ENCODE results near the gene LRMDA. TPM values are rescaled to one million over a fixed set of nuclear protein-coding genes. Genes with fewer than 3 reads are reported as not detected.
"Not testable (repeated sequence)": the region's sequence is repeated elsewhere in the genome, so short reads cannot be mapped to it uniquely, and the experiment has no call there.

Gene LRMDA
- polyA plus RNA-seq, 1 donor (not counting 4 experiments of a cell fraction or from before 2014, with no cell fraction given), result not detected

DNA sequence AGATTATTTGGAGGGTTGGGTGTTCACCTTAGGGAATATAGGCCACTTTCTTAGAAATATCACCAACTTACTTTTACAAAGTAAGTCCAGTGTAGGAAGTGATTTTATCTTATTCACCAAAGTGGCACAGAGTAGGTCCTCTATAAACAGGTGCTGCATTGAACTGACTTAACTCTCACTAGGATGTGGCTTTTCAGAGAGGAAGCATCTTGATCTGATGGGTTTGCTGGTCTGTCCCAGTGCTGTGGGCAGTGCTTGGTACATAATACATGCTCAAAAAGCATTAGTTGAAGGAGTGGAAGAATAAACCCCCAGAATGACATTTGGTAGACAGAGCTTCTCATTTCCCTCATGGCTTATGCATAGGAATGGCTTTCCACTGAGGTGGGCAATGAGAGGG lies 334.7 kb downstream of the LRMDA start:
- Histone ChIP-seq H4K20me1 (ENCODE audit: control insufficient read depth, extremely low read depth, insufficient read depth, low read length) (no peaks in the 10 kb centered on the region), H3K79me2 (ENCODE audit: control insufficient read depth, insufficient read depth, low read length) (no peaks in the 10 kb centered on the region), H3K9me1 (ENCODE audit: control insufficient read depth, extremely low read depth, insufficient read depth, low read length) (no peaks in the 10 kb centered on the region), H3K4me2 (ENCODE audit: control insufficient read depth, extremely low read depth, insufficient read depth, low read depth, low read length) (no peak overlapping the region), H3K9ac (ENCODE audit: control insufficient read depth, extremely low read depth, insufficient read depth, low read length) (no peak overlapping the region), H3K9me3 (ENCODE audit: control insufficient read depth, low read depth, low read length) (no peaks in the 10 kb centered on the region), H2AFZ (ENCODE audit: control insufficient read depth, low read length) (no peak overlapping the region), H3K4me1 (ENCODE audit: control insufficient read depth, extremely low read depth, insufficient read depth, low read length) (no peaks in the 10 kb centered on the region), H3K27ac (ENCODE audit: control insufficient read depth, insufficient read depth, low read length) (no peak overlapping the region), H3K4me3 (ENCODE audit: control insufficient read depth in 2 of 3, extremely low read depth in 1 of 3, insufficient read depth in 2 of 3, low read depth in 1 of 3, low read length in 3 of 3) (no peak overlapping the region), H3K36me3 (ENCODE audit: control insufficient read depth in 2 of 2, extremely low read depth in 1 of 2, insufficient read depth in 2 of 2, low read length in 2 of 2) (no peaks in the 10 kb centered on the region), H3K27me3 (ENCODE audit: control insufficient read depth, extremely low read depth, insufficient read depth, low read length) (no peaks in the 10 kb centered on the region)
- FAIRE-seq, result no peak
- no peak for DNase-seq (ENCODE audit: low read depth, low spot score)
- dilution Hi-C loops (cut with MboI; ENCODE audit: extremely low pct_ligation_motif_present, low sequenced_read_pairs), result no loop called here
- TF ChIP-seq, protein P1, sequence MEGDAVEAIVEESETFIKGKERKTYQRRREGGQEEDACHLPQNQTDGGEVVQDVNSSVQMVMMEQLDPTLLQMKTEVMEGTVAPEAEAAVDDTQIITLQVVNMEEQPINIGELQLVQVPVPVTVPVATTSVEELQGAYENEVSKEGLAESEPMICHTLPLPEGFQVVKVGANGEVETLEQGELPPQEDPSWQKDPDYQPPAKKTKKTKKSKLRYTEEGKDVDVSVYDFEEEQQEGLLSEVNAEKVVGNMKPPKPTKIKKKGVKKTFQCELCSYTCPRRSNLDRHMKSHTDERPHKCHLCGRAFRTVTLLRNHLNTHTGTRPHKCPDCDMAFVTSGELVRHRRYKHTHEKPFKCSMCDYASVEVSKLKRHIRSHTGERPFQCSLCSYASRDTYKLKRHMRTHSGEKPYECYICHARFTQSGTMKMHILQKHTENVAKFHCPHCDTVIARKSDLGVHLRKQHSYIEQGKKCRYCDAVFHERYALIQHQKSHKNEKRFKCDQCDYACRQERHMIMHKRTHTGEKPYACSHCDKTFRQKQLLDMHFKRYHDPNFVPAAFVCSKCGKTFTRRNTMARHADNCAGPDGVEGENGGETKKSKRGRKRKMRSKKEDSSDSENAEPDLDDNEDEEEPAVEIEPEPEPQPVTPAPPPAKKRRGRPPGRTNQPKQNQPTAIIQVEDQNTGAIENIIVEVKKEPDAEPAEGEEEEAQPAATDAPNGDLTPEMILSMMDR (optimal IDR thresholded peaks at IDR 0.05 in 1 of 3, IDR thresholded peaks at IDR 0.05 in 1 of 3, conservative IDR thresholded peaks at IDR 0.05 in 1 of 3; ENCODE audit: extremely low read depth in 1 of 3, insufficient read depth in 2 of 3, low read length in 3 of 3), result no peak
- TF ChIP-seq EZH2 (IDR thresholded peaks at IDR 0.05; ENCODE audit: low read length), result no peak

DNA sequence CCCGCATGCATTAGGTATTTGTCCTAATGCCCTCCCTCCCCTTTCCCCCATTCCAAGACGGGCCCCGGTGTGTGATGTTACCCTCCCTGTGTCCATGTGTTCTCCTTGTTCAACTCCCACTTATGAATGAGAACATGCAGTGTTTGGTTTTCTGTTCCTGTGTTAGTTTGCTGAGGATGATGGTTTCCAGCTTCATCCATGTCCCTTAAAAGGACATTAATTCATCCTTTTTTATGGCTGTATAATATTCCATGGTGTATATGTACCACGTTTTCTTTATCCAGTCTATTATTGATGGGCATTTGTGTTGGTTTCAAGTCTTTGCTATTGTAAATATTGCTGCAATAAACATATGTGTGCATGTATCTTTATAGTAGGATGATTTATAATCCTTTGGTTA lies 335.3 kb downstream of the LRMDA start:
- H2AFZ ChIP-seq (ENCODE audit: control insufficient read depth, low read length); H3K9ac ChIP-seq (ENCODE audit: control insufficient read depth, extremely low read depth, insufficient read depth, low read length); H3K4me2 ChIP-seq (ENCODE audit: control insufficient read depth, extremely low read depth, insufficient read depth, low read depth, low read length); H3K27ac ChIP-seq (ENCODE audit: control insufficient read depth, insufficient read depth, low read length); H3K4me3 ChIP-seq (ENCODE audit: control insufficient read depth in 2 of 3, extremely low read depth in 1 of 3, insufficient read depth in 2 of 3, low read depth in 1 of 3, low read length in 3 of 3); dilution Hi-C loops (cut with MboI; ENCODE audit: extremely low pct_ligation_motif_present, low sequenced_read_pairs); FAIRE-seq; H3K79me2 ChIP-seq (ENCODE audit: control insufficient read depth, insufficient read depth, low read length); H3K27me3 ChIP-seq (ENCODE audit: control insufficient read depth, extremely low read depth, insufficient read depth, low read length); H3K36me3 ChIP-seq (ENCODE audit: control insufficient read depth in 2 of 2, extremely low read depth in 1 of 2, insufficient read depth in 2 of 2, low read length in 2 of 2); H3K9me1 ChIP-seq (ENCODE audit: control insufficient read depth, extremely low read depth, insufficient read depth, low read length); H4K20me1 ChIP-seq (ENCODE audit: control insufficient read depth, extremely low read depth, insufficient read depth, low read length); DNase-seq (ENCODE audit: low read depth, low spot score); H3K9me3 ChIP-seq (ENCODE audit: control insufficient read depth, low read depth, low read length); H3K4me1 ChIP-seq (ENCODE audit: control insufficient read depth, extremely low read depth, insufficient read depth, low read length): not testable (repeated sequence)

DNA sequence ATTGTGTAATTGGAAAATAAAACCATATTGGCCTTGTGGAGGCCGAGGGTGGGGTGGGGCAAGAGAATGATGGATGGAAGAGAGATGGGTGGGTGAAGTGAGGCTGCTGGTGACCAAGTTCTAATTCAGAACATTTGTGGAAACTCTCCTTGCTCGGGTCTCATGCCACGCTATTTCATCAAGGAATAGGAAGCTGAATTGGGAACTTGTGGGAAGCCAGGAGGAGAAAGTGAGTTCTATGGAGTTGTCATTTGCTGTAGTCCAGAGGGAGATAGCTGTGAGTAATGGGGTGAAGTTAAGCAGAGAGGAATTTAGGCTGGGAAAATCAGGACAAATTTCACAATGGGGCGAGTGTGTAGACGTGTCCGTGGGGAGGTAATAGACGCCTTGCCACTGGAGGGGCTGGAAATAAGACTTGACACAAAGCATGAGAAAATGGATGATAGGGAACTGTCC lies 339.2 kb downstream of the LRMDA start:
- DNase-seq (ENCODE audit: low read depth, low spot score), result no peak
- dilution Hi-C loops (cut with MboI; ENCODE audit: extremely low pct_ligation_motif_present, low sequenced_read_pairs), result no loop called here
- H3K9ac ChIP-seq (ENCODE audit: control insufficient read depth, extremely low read depth, insufficient read depth, low read length), result no peak overlapping the region

More for the DNA sequence above, 339.2 kb downstream of the LRMDA start:
- Histone ChIP-seq H3K36me3 (ENCODE audit: control insufficient read depth in 2 of 2, extremely low read depth in 1 of 2, insufficient read depth in 2 of 2, low read length in 2 of 2) (no peaks in the 10 kb centered on the region), H4K20me1 (ENCODE audit: control insufficient read depth, extremely low read depth, insufficient read depth, low read length) (no peaks in the 10 kb centered on the region), H3K27ac (ENCODE audit: control insufficient read depth, insufficient read depth, low read length) (no peak overlapping the region), H3K4me1 (ENCODE audit: control insufficient read depth, extremely low read depth, insufficient read depth, low read length) (no peaks in the 10 kb centered on the region), H3K9me1 (ENCODE audit: control insufficient read depth, extremely low read depth, insufficient read depth, low read length) (no peaks in the 10 kb centered on the region), H2AFZ (ENCODE audit: control insufficient read depth, low read length) (no peak overlapping the region), H3K9me3 (ENCODE audit: control insufficient read depth, low read depth, low read length) (no peaks in the 10 kb centered on the region), H3K27me3 (ENCODE audit: control insufficient read depth, extremely low read depth, insufficient read depth, low read length) (no peaks in the 10 kb centered on the region), H3K4me3 (ENCODE audit: control insufficient read depth in 2 of 3, extremely low read depth in 1 of 3, insufficient read depth in 2 of 3, low read depth in 1 of 3, low read length in 3 of 3) (no peak overlapping the region), H3K4me2 (ENCODE audit: control insufficient read depth, extremely low read depth, insufficient read depth, low read depth, low read length) (no peak overlapping the region), H3K79me2 (ENCODE audit: control insufficient read depth, insufficient read depth, low read length) (no peaks in the 10 kb centered on the region)
- FAIRE-seq, result no peak
- TF ChIP-seq, protein P1 (optimal IDR thresholded peaks at IDR 0.05 in 1 of 3, IDR thresholded peaks at IDR 0.05 in 1 of 3, conservative IDR thresholded peaks at IDR 0.05 in 1 of 3; ENCODE audit: extremely low read depth in 1 of 3, insufficient read depth in 2 of 3, low read length in 3 of 3), result no peak
- TF ChIP-seq EZH2 (IDR thresholded peaks at IDR 0.05; ENCODE audit: low read length), result no peak

Measured in keratinocyte (primary cell).